Sciatic nerve (tissue), 2 donors: ENCODE data around the gene BIRC7. TPM values are rescaled to one million over a fixed set of nuclear protein-coding genes. Genes with fewer than 3 reads are reported as not detected.

ENCODE experiments used
- ATAC-seq: fragments of 200-7000 bp; cut with Tn5 transposase; one replicate; pipeline ENCODE4 v1.9.1; 2020; ENCODE audit warnings: mild to moderate bottlenecking, moderate library complexity
- DNase-seq: peaks from one replicate; pipeline ENCODE4 v3.0.0-alpha.2; 2020; ENCODE audit warnings: low spot score
- intact Hi-C: fragments of 100-400 bp; cut with DNase I; formaldehyde crosslinking; loops from one replicate; pipeline ENCODE4 v1.14.2; 2022
- total RNA-seq: library from RNA; stranded (reverse); fragmentation: NEBNext Ultra II Directional; extraction: Animal tissue kit (Norgen Biotek cat#: 25700); gene quantifications from one replicate; pipeline ENCODE4 v1.2.1, GENCODE V29; 2021
- donor health status: DM: no; HTN: no; CAD: no.
- donor health status: DM: no; HTN: no; CAD: no.

BIRC7 gene
- total RNA-seq, 1 donor from 2014 or later, result 26.0 TPM

GRCh38 chr20:63258781-63259180, 23.1 kb downstream of the BIRC7 start:
- intact Hi-C loops, result no loop called here
- no peak for DNase-seq
- peak; percentile 76 for ATAC-seq

- intact Hi-C loops, result no loop called here
- ATAC-seq, result no peak
- DNase-seq, result no peak
Measured at GRCh38 chr20:63259734-63260460, 24.2 kb downstream of the BIRC7 start.

GRCh38 chr20:63260521-63260920, 24.8 kb downstream of the BIRC7 start:
- intact Hi-C loops, result no loop called here

GRCh38 chr20:63261060-63261794, 25.5 kb downstream of the BIRC7 start:
- no peak for DNase-seq
- no peak for ATAC-seq
- intact Hi-C loops, result no loop called here

More at GRCh38 chr20:63260521-63260920, 24.8 kb downstream of the BIRC7 start:
- ATAC-seq (no peak), DNase-seq (no peak)

GRCh38 chr20:63261795-63262528, 26.3 kb downstream of the BIRC7 start:
- intact Hi-C loops, result no loop called here
- no peak for ATAC-seq
- no peak for DNase-seq

GRCh38 chr20:63262836-63263235, 27.1 kb downstream of the BIRC7 start:
- ATAC-seq, result no peak
- intact Hi-C loops, result no loop called here
- no peak for DNase-seq

GRCh38 chr20:63264000-63264399, 28.3 kb downstream of the BIRC7 start:
- ATAC-seq (no peak), DNase-seq (no peak)
- intact Hi-C loops, result no loop called here

GRCh38 chr20:63264519-63264918, 28.8 kb downstream of the BIRC7 start:
- ATAC-seq, result no peak
- intact Hi-C loops, result no loop called here
- DNase-seq, result no peak

GRCh38 chr20:63265891-63266515, 30.3 kb downstream of the BIRC7 start:
- ATAC-seq (no peak), DNase-seq (no peak)
- intact Hi-C loops, result no loop called here

- intact Hi-C loops, result no loop called here
- no peak for ATAC-seq
- no peak for DNase-seq
Measured at GRCh38 chr20:63267691-63268090, 32.0 kb downstream of the BIRC7 start.

GRCh38 chr20:63268256-63268655, 32.6 kb downstream of the BIRC7 start:
- intact Hi-C loops, result no loop called here
- DNase-seq, result no peak
- ATAC-seq, result no peak

GRCh38 chr20:63268671-63269439, 33.1 kb downstream of the BIRC7 start:
- intact Hi-C loops, result no loop called here
- peak; percentile 39 for ATAC-seq
- DNase-seq, result no peak

- intact Hi-C loops, result no loop called here
- no peak for ATAC-seq
- DNase-seq, result no peak
Measured at GRCh38 chr20:63269724-63270123, 34.0 kb downstream of the BIRC7 start.

GRCh38 chr20:63270606-63271325, 35.1 kb downstream of the BIRC7 start:
- DNase-seq, result no peak
- intact Hi-C loops, result no loop called here
- ATAC-seq, result no peak

- intact Hi-C loops, result no loop called here
- ATAC-seq, result peak; percentile 97
- peak; percentile 96 for DNase-seq
Measured at GRCh38 chr20:63272105-63273058, 36.7 kb downstream of the BIRC7 start, which contains the start of gene ARFGAP1. Gene ARFGAP1, plus strand, starts transcription at chr20:63272813. Its CDS starts 2,768 bp downstream, at chr20:63275581.

- intact Hi-C loops, result no loop called here
- ATAC-seq, result no peak
- DNase-seq, result no peak
Measured at GRCh38 chr20:63273059-63273579, 37.4 kb downstream of the BIRC7 start.
